GM12873 (cell line): ENCODE measurements around the gene TCEANC2.

Source experiments
- CTCF ChIP-seq: IDR thresholded peaks from 2 replicates; pipeline ENCODE4 v1.5.1; 2012; ENCODE audit warnings: low read depth, mild to moderate bottlenecking, moderate library complexity, low read length, control low read depth; ENCODE audit not compliant: insufficient read depth; ENCODE audit errors: missing control alignments

Gene TCEANC2

GRCh38 chr1:54122135-54122751 is 68.8 kb downstream of the TCEANC2 start:
- TF ChIP-seq CTCF: no peak

GRCh38 chr1:54122992-54123391 is 69.6 kb downstream of the TCEANC2 start:
- no peak for TF ChIP-seq CTCF

GRCh38 chr1:54124472-54124871 is 71.1 kb downstream of the TCEANC2 start:
- TF ChIP-seq CTCF: no peak

GRCh38 chr1:54124906-54125305 is 71.5 kb downstream of the TCEANC2 start:
- TF ChIP-seq CTCF: no peak

- no peak for TF ChIP-seq CTCF
Measured at GRCh38 chr1:54125386-54126070, 72.1 kb downstream of the TCEANC2 start.

GRCh38 chr1:54126271-54126815 is 72.9 kb downstream of the TCEANC2 start:
- no peak for TF ChIP-seq CTCF

GRCh38 chr1:54127594-54128300 is 74.3 kb downstream of the TCEANC2 start:
- TF ChIP-seq CTCF: no peak
